IPS-11a (cell line): ENCODE results near the gene INTS11.
A peak's percentile ranks its signal among the peaks of the same experiment; 100 is the strongest.

ENCODE experiments used
- H3K4me3 ChIP-seq: one replicate; pipeline ENCODE4 v1.5.1; 2013; ENCODE audit warnings: low read depth, low read length, control low read depth

Gene INTS11

DNA sequence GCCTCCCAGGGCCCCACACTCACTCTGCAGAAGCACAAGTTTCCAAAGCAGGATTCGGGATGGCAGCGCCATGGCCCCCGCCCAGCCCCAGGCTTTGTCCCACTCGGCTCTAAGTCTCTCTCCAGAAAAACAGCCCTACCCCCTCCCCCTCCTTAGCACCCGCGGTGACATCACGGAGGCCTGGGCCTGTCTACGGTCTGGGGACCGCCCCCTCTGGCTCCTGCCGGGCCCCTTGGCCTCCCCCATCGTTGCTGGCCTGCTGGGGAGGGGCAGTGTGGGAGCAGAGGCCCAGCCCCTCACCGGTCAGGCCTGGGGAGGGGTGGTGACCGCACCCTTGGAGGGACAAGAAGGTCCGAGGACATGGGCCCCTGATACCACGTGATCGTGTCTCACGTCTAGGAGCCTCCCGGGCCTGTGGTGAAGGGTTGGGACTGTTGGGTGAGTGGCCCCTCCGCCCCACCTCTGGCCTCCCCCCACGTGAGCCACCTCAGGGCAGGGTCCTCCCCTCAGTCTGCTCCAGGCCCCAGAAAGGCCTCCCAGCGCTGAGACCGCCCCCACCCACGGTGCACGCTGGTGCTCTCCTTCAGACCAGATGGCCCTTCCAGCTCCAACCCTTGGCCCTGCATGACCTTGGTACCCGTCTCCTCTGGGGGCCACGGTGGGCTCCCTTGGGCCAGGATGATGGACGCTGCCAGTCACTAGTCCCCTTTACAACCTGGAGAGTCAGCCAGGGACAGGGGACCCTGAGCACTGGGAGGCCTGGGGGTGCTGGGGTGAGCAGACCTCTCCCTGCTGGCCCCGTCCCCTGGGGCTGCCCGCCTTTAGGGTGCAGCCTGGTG, 34.2 kb upstream of the INTS11 start, which contains the start of gene MXRA8:
Gene MXRA8 (minus strand): TSS at position 123 of the 839 bp plus-strand sequence. CDS start 51 bp downstream, at position 72.
- H3K4me3 ChIP-seq, result peak within 1 kb of the TSS; percentile 17

- peak overlapping the region; percentile 17 for H3K4me3 ChIP-seq
Measured at GRCh38 chr1:1357871-1358432, 33.5 kb upstream of the INTS11 start.

GRCh38 chr1:1356796-1357401, 32.4 kb upstream of the INTS11 start:
- H3K4me3 ChIP-seq, result no peak overlapping the region

DNA sequence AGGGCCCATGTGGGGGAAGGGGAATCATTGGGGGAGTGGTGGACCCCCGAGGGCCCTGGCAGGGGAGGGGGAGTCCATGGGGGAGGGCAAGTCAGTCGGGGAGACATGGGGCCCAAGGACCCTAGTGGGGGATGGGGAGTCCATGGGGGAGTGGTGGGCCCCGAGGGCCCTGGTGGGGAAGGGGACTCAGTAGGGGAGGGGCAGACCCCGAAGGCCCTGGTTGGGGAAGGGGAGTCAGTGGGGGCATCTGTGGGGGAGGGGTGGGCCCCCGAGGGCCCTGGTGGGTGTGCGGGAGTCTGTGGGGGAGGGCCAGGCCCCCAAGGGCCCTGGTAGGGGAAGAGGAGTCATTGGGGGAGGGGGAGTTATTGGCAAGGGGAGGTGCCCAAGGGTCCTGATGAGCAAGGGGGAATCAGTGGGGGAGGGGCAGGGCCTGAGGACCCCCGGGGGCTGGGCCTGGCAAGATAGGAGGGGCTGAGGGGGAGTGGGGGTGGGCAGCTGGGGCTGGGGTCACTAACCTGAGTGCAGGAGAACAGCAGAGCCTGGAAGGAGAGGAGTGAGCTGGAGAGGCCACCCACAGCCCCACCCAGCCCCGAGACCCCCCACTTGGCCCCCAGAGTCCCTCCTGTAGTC, 31.8 kb upstream of the INTS11 start:
- no peak overlapping the region for H3K4me3 ChIP-seq

DNA sequence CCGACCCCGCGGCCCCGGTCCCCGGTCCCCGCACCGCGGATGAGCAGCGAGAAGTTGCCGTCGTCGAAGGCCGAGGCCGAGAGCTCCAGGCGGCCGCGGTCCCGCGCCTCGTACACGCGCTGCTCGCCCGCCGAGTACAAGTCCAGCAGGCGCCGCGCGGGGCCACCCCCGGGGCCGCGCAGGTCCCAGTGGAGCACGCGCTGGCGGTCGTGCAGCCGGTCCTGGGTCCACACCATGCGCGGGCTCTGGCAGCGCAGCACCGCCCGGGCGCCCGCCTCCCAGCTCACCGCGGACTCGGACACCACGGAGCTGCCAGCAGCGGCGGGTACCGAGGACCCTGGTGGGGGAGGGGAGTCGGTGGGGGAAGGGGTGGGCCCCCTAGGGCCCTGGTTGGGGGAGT, 31.0 kb upstream of the INTS11 start:
- H3K4me3 ChIP-seq, result no peak overlapping the region

DNA sequence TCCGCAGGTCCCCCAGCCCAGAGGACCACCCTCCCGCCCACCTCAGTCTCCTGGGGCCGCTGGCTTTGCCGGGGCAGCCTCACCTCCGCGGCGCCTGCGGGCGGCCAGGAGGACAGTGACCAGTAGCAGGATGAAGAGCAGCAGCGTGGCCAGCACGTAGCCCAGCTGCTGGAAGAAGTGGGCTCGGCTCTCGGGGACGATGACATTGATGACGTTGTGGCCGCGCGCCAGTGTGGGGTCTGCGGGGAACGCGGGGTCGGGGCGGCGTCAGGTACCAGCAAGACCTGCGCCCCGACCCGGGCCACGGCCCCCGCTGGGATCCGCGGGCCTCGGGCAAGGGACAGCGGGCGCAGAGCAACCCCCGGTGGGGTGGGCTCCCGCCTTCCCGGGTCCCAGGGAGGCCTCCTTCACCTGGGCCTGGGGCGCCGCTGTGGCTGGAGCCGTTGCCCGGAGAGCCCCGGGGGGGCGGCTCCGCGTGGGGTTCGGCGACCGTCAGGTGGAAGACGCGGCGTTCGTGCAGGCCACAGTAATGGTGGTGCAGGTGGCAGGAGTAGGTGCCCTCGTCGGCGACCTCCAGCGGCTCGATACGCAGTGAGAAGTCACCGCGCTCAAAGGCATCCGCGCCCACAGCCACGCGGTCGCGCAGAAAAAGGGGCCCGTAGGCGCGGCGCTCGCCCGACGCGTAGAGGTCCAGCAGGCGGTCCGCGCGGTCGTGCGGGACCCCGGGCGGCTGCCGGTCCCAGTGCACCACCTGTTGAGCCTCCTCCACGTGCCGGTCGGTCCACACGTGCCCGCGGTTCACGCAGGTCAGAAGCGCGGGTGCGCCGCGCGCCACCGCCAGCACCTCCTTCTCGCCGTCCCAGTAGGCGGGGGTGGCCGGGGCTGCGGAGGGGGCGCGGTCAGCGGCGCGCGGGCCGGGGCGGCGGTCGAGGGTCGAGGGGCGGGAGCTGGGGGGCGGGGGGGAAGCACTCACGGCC, 30.1 kb upstream of the INTS11 start:
- H3K4me3 ChIP-seq, result no peak overlapping the region

DNA sequence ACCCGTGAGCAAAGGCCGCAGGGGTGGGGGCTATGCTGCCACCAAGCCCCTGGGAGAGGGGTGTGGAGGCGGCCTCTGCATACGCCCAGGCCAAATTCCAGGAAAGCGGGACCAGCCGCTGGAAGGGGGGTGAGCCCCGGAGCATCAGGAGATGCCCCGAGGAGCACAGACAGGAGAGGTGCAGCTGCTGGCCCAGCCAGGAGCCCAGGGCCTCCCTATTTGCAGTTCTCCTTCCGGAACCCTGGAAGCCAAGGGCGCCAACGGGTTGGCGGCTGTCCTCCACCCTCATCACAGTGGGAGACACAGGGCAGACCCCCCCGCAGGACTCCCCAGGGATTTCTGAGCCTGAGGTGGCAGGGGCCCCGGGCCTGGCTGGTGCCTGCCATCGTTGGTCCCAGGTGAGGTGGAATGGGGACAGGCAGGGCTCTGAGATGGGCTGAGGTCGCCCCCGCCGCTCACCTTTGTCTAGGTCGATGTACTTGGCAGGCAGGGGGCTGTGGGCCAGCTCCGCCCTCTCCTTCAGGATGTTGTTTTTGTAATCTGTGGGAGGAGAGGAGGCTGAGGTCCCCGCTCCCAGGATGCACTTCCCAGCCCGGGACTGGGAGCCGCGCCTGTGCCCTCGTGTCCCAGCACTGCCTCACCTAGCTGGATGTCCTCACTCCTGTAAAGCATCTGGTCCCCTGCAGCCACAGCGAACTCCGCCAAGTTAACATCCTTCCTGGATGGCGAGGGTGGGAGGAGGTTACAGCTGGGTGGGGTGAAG, 29.1 kb upstream of the INTS11 start:
- H3K4me3 ChIP-seq, result no peak overlapping the region

- no peak overlapping the region for H3K4me3 ChIP-seq
Measured at GRCh38 chr1:1352786-1353388, 28.4 kb upstream of the INTS11 start.

- H3K4me3 ChIP-seq, result no peak overlapping the region
Measured at GRCh38 chr1:1351511-1352427, 27.3 kb upstream of the INTS11 start.

DNA sequence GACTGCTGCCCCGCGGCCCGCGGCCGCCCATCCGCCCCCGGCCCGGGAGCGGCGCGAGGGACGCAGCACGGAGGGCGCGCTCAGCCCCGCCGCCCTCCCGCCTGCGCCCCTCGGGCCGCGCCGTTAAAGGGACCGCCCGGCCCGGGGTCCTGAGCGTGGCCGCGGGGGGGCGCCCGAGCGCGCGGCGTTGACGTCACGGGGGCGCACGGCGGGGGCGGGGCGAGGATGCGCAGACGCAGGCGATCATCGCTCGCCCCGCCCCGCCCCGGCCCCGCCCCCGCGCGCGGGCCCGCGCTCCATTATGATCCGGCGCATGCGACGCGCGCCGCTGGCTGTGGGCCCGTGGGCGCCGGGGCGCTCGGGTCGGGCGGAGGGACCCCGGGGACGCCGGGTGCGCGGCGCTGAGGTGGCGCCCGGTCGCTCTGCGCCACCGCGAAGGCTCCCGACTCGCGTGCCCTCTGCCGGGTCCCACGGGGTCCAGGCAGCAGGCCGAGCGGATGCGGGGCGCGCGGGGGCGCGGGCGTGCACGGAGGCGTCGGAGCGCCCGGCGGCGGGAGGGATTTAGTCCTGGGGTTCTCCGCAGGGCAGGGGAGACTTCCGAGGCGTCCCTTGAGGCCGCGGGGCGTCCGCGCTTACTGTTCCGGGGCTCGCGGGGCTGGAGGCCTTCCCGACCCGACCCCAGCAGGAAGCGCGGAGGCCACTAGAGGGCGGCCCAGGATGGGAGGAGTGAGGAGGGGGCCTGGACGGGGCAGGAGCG, 25.0 kb upstream of the INTS11 start, which contains the start of gene DVL1:
Gene DVL1 (minus strand): TSS at position 163 of the 757 bp plus-strand sequence. CDS start 353 bp downstream, outside the sequence.
- peak within 1 kb of the TSS; percentile 77 for H3K4me3 ChIP-seq

GRCh38 chr1:1348420-1349255, 24.2 kb upstream of the INTS11 start:
- H3K4me3 ChIP-seq, result peak overlapping the region; percentile 77

DNA sequence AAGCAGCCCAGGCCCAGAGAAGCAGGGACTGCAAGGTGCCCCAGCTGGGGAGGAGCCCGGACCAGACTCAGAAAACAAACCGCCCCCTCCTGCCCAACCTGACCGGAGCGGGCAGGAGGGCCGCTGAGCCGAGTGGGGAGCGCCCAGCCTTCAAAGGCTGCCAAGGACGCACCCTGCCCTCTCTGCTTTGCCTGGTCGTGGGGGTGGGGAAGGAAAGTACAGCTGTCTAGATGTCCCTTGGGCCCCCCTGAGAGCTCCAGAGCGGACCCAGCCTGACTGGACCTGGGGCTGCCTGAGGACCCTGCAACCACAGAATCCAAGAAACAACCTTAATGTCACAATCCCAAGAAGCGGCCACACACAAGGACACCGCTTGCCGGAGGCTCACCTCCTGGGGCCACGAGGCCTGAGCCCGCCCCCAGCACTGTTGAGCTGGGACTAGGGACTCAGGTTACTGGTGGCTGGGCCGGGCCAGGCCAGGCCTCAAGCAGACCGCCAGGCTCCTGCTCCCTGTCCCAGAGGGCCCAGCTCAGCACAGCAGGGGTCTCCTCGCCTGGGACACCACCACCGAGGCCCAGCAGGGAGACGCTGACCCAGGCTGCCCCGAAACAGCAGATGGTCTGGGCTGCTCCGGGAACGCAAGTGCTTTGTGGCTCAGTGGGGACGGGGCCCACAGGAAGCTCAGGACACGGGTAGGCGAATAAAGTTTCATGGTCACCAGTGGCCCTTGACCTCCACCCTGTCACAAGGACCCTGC, 23.4 kb upstream of the INTS11 start:
- H3K4me3 ChIP-seq, result peak overlapping the region; percentile 77

DNA sequence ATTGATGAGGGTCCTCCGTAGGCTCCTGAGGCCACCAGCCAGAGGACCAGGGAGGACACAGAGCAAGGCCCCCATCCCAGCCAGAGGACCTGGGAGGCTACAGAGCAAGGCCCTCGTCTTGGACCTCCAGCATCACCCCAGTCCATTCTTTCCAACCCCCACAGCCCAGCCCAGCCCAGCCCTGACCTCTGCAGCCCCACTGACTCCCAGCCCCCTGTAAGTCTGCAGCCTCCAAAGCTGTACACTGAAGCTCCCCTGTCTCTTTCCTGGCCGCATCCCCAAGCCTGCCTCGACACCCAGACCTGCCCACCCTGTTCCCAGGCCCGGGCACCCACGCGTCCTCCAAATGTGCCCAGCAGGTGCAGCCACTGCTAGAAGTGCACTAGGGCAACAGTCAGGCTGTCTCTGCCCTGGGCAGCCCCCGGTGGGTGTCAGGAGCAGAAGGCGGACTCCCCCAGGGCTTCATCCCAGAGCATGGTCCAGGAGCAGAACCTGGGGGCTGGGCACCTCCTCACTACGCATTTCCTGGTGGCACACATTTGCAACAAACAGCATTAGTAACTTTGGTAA, 22.7 kb upstream of the INTS11 start:
- no peak overlapping the region for H3K4me3 ChIP-seq

GRCh38 chr1:1346501-1346890, 22.0 kb upstream of the INTS11 start:
- H3K4me3 ChIP-seq, result no peak overlapping the region

- H3K4me3 ChIP-seq, result no peak overlapping the region
Measured at GRCh38 chr1:1345860-1346500, 21.5 kb upstream of the INTS11 start.
